HL-60 (cell line): ENCODE data around the gene ME1.

ENCODE experiments used
- DNase-seq, 2 experiments: peaks; one replicate each; pipeline ENCODE4 v3.0.0-alpha.2; 2010 to 2020; ENCODE audit warnings: low read depth in 1 of 2, low spot score in 1 of 2
- H3K27ac ChIP-seq: fragments of 250-450 bp; sonication (Bioruptor Pico); replicated peaks from 2 replicates; pipeline ENCODE4 v1.5.1; 2020; ENCODE audit warnings: mild to moderate bottlenecking, moderate library complexity
- H3K27me3 ChIP-seq: fragments of 250-450 bp; sonication (Bioruptor Pico); 2 replicates; pipeline ENCODE4 v1.5.1; 2021; ENCODE audit warnings: mild to moderate bottlenecking, moderate library complexity; ENCODE audit not compliant: insufficient read depth, poor library complexity, severe bottlenecking
- H3K4me3 ChIP-seq: replicated peaks from 2 replicates; pipeline ENCODE4 v1.5.1; 2011; ENCODE audit warnings: mild to moderate bottlenecking, control low read depth, low read length; ENCODE audit not compliant: insufficient read depth
- GABPA ChIP-seq: IDR thresholded peaks from 2 replicates; pipeline ENCODE4 v1.6.1; 2012; ENCODE audit warnings: low read depth
- POLR2AphosphoS5 ChIP-seq: IDR thresholded peaks from 2 replicates; pipeline ENCODE4 v1.6.1; 2012; ENCODE audit warnings: low read depth
- REST ChIP-seq: IDR thresholded peaks from 2 replicates; pipeline ENCODE4 v1.6.1; 2012; ENCODE audit warnings: low read depth; ENCODE audit not compliant: insufficient replicate concordance
- SPI1 ChIP-seq: IDR thresholded peaks from 2 replicates; pipeline ENCODE4 v1.6.1; 2012; ENCODE audit warnings: low read depth, mild to moderate bottlenecking, borderline replicate concordance
- TF ChIP-seq, protein P1 (sequence below): IDR thresholded peaks from one replicate; pipeline ENCODE4 v1.5.1; 2011; ENCODE audit warnings: low read length, control low read depth, inconsistent platforms; ENCODE audit not compliant: insufficient read depth

ME1 gene

GRCh38 chr6:83308833-83309232 is 122.0 kb downstream of the ME1 start:
- Histone ChIP-seq H3K27ac (no peak overlapping the region), H3K27me3 (no peaks in the 10 kb centered on the region), H3K4me3 (no peak overlapping the region)
- TF ChIP-seq POLR2AphosphoS5 = no peak
- no peak for TF ChIP-seq REST
- no peak for TF ChIP-seq GABPA
- TF ChIP-seq, protein P1, sequence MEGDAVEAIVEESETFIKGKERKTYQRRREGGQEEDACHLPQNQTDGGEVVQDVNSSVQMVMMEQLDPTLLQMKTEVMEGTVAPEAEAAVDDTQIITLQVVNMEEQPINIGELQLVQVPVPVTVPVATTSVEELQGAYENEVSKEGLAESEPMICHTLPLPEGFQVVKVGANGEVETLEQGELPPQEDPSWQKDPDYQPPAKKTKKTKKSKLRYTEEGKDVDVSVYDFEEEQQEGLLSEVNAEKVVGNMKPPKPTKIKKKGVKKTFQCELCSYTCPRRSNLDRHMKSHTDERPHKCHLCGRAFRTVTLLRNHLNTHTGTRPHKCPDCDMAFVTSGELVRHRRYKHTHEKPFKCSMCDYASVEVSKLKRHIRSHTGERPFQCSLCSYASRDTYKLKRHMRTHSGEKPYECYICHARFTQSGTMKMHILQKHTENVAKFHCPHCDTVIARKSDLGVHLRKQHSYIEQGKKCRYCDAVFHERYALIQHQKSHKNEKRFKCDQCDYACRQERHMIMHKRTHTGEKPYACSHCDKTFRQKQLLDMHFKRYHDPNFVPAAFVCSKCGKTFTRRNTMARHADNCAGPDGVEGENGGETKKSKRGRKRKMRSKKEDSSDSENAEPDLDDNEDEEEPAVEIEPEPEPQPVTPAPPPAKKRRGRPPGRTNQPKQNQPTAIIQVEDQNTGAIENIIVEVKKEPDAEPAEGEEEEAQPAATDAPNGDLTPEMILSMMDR = no peak
- no peak for TF ChIP-seq SPI1
- no peak for DNase-seq

- H3K27me3 ChIP-seq = no peaks in the 10 kb centered on the region
- TF ChIP-seq, protein P1 = no peak
- TF ChIP-seq GABPA (no peak), REST (no peak), POLR2AphosphoS5 (no peak), SPI1 (no peak)
- no peak overlapping the region for H3K4me3 ChIP-seq
- no peak overlapping the region for H3K27ac ChIP-seq
- no peak for DNase-seq
Measured at GRCh38 chr6:83307849-83308248, 123.0 kb downstream of the ME1 start.

DNA sequence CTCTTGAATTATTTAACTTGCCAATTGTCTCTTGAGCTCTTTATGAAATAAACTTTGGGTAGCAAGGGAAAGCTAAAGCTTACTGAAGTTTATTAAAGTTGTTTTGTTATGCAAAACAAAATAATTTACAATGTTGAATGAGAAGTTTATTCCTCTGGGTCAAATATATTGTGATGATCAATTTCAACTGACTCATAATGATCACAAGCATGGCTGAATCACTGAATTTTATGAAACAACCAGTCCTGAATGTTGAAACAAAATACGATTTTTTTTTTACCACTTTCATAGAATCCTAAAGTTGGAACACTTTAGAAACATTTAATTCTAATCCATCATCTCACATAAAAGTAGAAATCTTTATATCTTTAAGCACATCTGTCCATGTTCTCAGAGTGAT is 127.4 kb downstream of the ME1 start:
- no peak for DNase-seq
- TF ChIP-seq POLR2AphosphoS5 (no peak), GABPA (no peak), REST (no peak), SPI1 (no peak)
- TF ChIP-seq, protein P1 = no peak
- Histone ChIP-seq H3K27me3 (no peaks in the 10 kb centered on the region), H3K27ac (no peak overlapping the region), H3K4me3 (no peak overlapping the region)
